ENCODE data around the gene DCTN4. TPM values are rescaled to one million over a fixed set of nuclear protein-coding genes. Genes with fewer than 3 reads are reported as not detected.

The DCTN4 gene
- total RNA-seq, 3 donors from 2014 or later (not counting 1 experiment from before 2014, with no cell fraction given), result 90.0 to 108 (median 92.0) TPM

GRCh38 chr5:150780816-150781221, 22.0 kb upstream of the DCTN4 start:
- Histone ChIP-seq H3K4me1 (ENCODE audit: control insufficient read depth, insufficient read depth, low read length) (peaks cover 49% of the 10 kb centered on the region), H3K27ac (ENCODE audit: low read length) (no peak overlapping the region), H3K27me3 (ENCODE audit: control insufficient read depth, insufficient read depth, low read length) (no peaks in the 10 kb centered on the region), H3K9me3 (ENCODE audit: control insufficient read depth, insufficient read depth, low read length) (no peaks in the 10 kb centered on the region), H3K36me3 (ENCODE audit: control insufficient read depth, insufficient read depth, low read length) (no peaks in the 10 kb centered on the region), H3K4me3 (ENCODE audit: low read length) (no peak overlapping the region)
- DNase-seq (no peak), ATAC-seq (no peak)
- Mint-ChIP-seq H3K36me3 (no peaks in the 10 kb centered on the region), H3K27ac (peak overlapping the region; percentile 64 to 93), H3K27me3 (ENCODE audit: low read depth in 2 of 2) (peaks cover 0 to 1% of the 10 kb centered on the region in 2 donors), H3K4me3 (peak overlapping the region; percentile 6), H3K4me1 (peaks cover 62 to 67% of the 10 kb centered on the region in 2 donors), H3K9me3 (no peaks in the 10 kb centered on the region)
- no peak for TF ChIP-seq CTCF (IDR thresholded peaks at IDR 0.05)
- intact Hi-C loops (cut with micrococcal nuclease), result loop anchor here (5.0 to 10.0 kb wide), 2 partner anchors 66 to 314 kb away; partner anchors contain the start of gene IRGM
- WGBS (ENCODE audit: insufficient coverage), result 77% methylated on average over 5 of the region's 5 CpGs

- intact Hi-C loops (cut with micrococcal nuclease), result loop anchor here (5.0 to 10.0 kb wide), 2 partner anchors 67 to 315 kb away; partner anchors contain the start of gene IRGM
- H3K27ac Mint-ChIP-seq, result peak overlapping the region; percentile 64 to 93
- WGBS (ENCODE audit: insufficient coverage), result 30% methylated on average over 6 of the region's 6 CpGs
- Histone ChIP-seq H3K27me3 (ENCODE audit: control insufficient read depth, insufficient read depth, low read length) (no peaks in the 10 kb centered on the region), H3K9me3 (ENCODE audit: control insufficient read depth, insufficient read depth, low read length) (no peaks in the 10 kb centered on the region), H3K4me1 (ENCODE audit: control insufficient read depth, insufficient read depth, low read length) (peaks cover 49% of the 10 kb centered on the region), H3K27ac (ENCODE audit: low read length) (peak overlapping the region; percentile 16), H3K4me3 (ENCODE audit: low read length) (no peak overlapping the region), H3K36me3 (ENCODE audit: control insufficient read depth, insufficient read depth, low read length) (no peaks in the 10 kb centered on the region)
- peak overlapping the region; percentile 56 for H3K4me3 Mint-ChIP-seq
- TF ChIP-seq CTCF (IDR thresholded peaks at IDR 0.05), result no peak
- peak; percentile 25 to 33 for DNase-seq
- H3K27me3 Mint-ChIP-seq (ENCODE audit: low read depth in 2 of 2), result peaks cover 0 to 7% of the 10 kb centered on the region in 2 donors
- peaks cover 62 to 67% of the 10 kb centered on the region in 2 donors for H3K4me1 Mint-ChIP-seq
- peak; percentile 19 to 33 (median 26) for ATAC-seq
- no peaks in the 10 kb centered on the region for H3K9me3 Mint-ChIP-seq
- H3K36me3 Mint-ChIP-seq, result no peaks in the 10 kb centered on the region
Measured at GRCh38 chr5:150780187-150780692, 21.4 kb upstream of the DCTN4 start.

DNA sequence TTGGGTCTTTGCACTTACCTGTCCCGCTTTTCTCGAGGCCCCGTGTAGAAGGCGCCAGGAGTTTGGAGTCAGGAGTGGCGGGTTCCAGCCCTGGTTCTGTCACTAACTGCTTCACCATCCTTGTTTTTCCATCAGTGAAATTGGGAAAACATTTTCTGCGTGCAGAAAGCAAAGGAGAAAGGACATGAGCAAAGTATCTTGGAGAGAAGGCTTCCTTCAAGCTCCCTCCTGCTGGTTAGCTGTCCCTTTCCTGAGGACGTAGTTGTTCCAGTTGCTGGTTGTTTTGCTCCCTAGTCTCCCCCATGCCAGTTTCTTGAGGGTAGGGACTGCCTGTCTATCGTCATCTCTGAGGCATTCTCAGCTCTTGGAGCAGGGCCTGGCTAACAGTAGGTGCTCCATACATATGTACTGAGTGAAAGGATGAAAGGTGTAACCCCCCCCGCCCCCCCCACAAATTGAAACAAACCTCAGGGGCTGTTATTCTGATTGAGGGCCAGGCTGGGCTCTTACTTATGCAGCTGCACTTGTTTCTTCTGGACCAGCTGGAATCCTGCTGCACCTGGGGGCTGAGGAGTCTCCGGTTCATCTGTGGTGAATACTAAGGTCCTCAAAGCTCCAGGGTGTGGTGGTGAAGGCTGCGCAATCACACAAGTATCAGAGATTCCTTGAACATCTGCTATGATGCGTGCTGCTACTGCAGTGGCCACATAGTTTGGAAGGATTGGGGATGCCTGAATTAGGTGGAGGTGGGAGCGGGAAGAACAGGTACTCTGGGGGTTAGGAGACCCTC, 20.8 kb upstream of the DCTN4 start:
- Histone ChIP-seq H3K4me1 (ENCODE audit: control insufficient read depth, insufficient read depth, low read length) (peaks cover 49% of the 10 kb centered on the region), H3K4me3 (ENCODE audit: low read length) (peak overlapping the region; percentile 80), H3K27ac (ENCODE audit: low read length) (peak overlapping the region; percentile 54), H3K9me3 (ENCODE audit: control insufficient read depth, insufficient read depth, low read length) (no peaks in the 10 kb centered on the region), H3K36me3 (ENCODE audit: control insufficient read depth, insufficient read depth, low read length) (no peaks in the 10 kb centered on the region), H3K27me3 (ENCODE audit: control insufficient read depth, insufficient read depth, low read length) (no peaks in the 10 kb centered on the region)
- TF ChIP-seq CTCF (IDR thresholded peaks at IDR 0.05), result no peak
- H3K4me1 Mint-ChIP-seq, result peaks cover 58 to 64% of the 10 kb centered on the region in 2 donors
- ATAC-seq, result no peak
- peak in 1 of 2 donors; percentile 9 for DNase-seq
- intact Hi-C loops (cut with micrococcal nuclease), result loop anchor here (2.0 to 10.0 kb wide), 3 partner anchors 68 to 315 kb away; partner anchors contain the start of gene IRGM
- H3K4me3 Mint-ChIP-seq, result peak overlapping the region; percentile 91
- H3K27ac Mint-ChIP-seq, result peak overlapping the region; percentile 47 to 93
- WGBS (ENCODE audit: insufficient coverage), result 44% methylated on average over 12 of the region's 13 CpGs
- no peaks in the 10 kb centered on the region for H3K36me3 Mint-ChIP-seq
- peaks cover 0 to 8% of the 10 kb centered on the region in 2 donors for H3K27me3 Mint-ChIP-seq (ENCODE audit: low read depth in 2 of 2)
- no peaks in the 10 kb centered on the region for H3K9me3 Mint-ChIP-seq

All from natural killer cell (primary cell).